OCI-LY7 (cell line): ENCODE results near the gene MRPS12. TPM values are rescaled to one million over a fixed set of nuclear protein-coding genes. Genes with fewer than 3 reads are reported as not detected.

Experiments used
- BruUV-seq: library from RNA; stranded (reverse); fragments of 400-500 nt; replicated peaks from 2 replicates; lab custom pipeline; 2021; lab: Mats Ljungman, UMichigan
- CTCF ChIA-PET: fragments of 300-600 bp; sonication (Branson Sonifier 250); formaldehyde crosslinking; loops from one replicate; lab custom pipeline; 2022; ENCODE audit warnings: antibody characterized with exemption; ENCODE audit not compliant: unreplicated experiment; lab: Charles Lee
- POLR2A ChIA-PET: fragments of 300-600 bp; sonication (Branson Sonifier 250); formaldehyde crosslinking; loops from one replicate; lab custom pipeline; 2022; ENCODE audit warnings: antibody characterized with exemption; lab: Charles Lee
- DNase-seq: peaks from one replicate; pipeline ENCODE4 v3.0.0-alpha.2; 2015; ENCODE audit warnings: low spot score
- H2AFZ ChIP-seq: fragments of 200-600 bp; sonication (generic), shearing (Covaris generic); 2 replicates; pipeline ENCODE4 v1.6.1; 2014; ENCODE audit warnings: mild to moderate bottlenecking, antibody characterized with exemption, low read length, moderate library complexity
- H3K27ac ChIP-seq: fragments of 200-600 bp; sonication (generic); 2 replicates; pipeline ENCODE4 v1.5.1; 2014; ENCODE audit warnings: mixed run types, low read depth, mild to moderate bottlenecking, moderate library complexity, low read length, inconsistent platforms; ENCODE audit not compliant: poor library complexity, severe bottlenecking
- H3K36me3 ChIP-seq: fragments of 200-600 bp; sonication (generic); 2 replicates; pipeline ENCODE4 v1.6.1; 2014; ENCODE audit warnings: mild to moderate bottlenecking, antibody characterized with exemption, low read length, moderate library complexity, mixed read lengths; ENCODE audit not compliant: insufficient read depth
- H3K4me1 ChIP-seq: fragments of 200-600 bp; sonication (generic); 2 replicates; pipeline ENCODE4 v1.5.1; 2014; ENCODE audit warnings: mild to moderate bottlenecking, low read length; ENCODE audit not compliant: insufficient read depth, poor library complexity, severe bottlenecking
- H3K4me2 ChIP-seq: fragments of 200-600 bp; sonication (generic); 2 replicates; pipeline ENCODE4 v1.6.1; 2014; ENCODE audit warnings: mild to moderate bottlenecking, low read length
- H3K4me3 ChIP-seq: fragments of 200-600 bp; sonication (generic); 2 replicates; pipeline ENCODE4 v1.5.1; 2014; ENCODE audit warnings: mild to moderate bottlenecking, low read depth, low read length; ENCODE audit not compliant: poor library complexity, severe bottlenecking
- H3K79me2 ChIP-seq: fragments of 200-600 bp; sonication (generic); 2 replicates; pipeline ENCODE4 v1.6.1; 2016; ENCODE audit warnings: low read depth, mild to moderate bottlenecking, low read length, moderate library complexity, mixed read lengths; ENCODE audit not compliant: insufficient read depth
- H3K9me2 ChIP-seq: fragments of 200-600 bp; sonication (generic); 2 replicates; pipeline ENCODE4 v1.6.1; 2016; ENCODE audit warnings: mild to moderate bottlenecking, low read length, mixed read lengths; ENCODE audit not compliant: insufficient read depth
- H3K9me3 ChIP-seq: fragments of 200-600 bp; sonication (generic); 2 replicates; pipeline ENCODE4 v1.6.1; 2014; ENCODE audit warnings: mild to moderate bottlenecking, mixed run types, low read length, mixed read lengths
- H4K20me1 ChIP-seq: fragments of 200-600 bp; sonication (generic); 2 replicates; pipeline ENCODE4 v1.6.1; 2014; ENCODE audit warnings: mild to moderate bottlenecking, antibody characterized with exemption, low read length, moderate library complexity, mixed read lengths; ENCODE audit not compliant: insufficient read depth
- CTCF ChIP-seq: fragments of 200-600 bp; sonication (generic); conservative IDR thresholded peaks from 2 replicates; pipeline ENCODE4 v1.5.1; 2014; ENCODE audit warnings: mild to moderate bottlenecking, antibody characterized with exemption, low read length, moderate library complexity, mixed read lengths
- EZH2phosphoT487 ChIP-seq: fragments of 200-600 bp; sonication (generic); IDR thresholded peaks from 2 replicates; pipeline ENCODE4 v1.6.1; 2018; ENCODE audit warnings: low read depth, borderline replicate concordance, mild to moderate bottlenecking, mixed run types, antibody characterized with exemption, low read length, moderate library complexity, mixed read lengths
- intact Hi-C: fragments of 100-400 bp; cut with micrococcal nuclease; formaldehyde crosslinking; loops from one replicate; pipeline ENCODE4 v1.10.0; 2022; ENCODE audit not compliant: unreplicated experiment
- total RNA-seq, 2 experiments: library from RNA; depleted of rRNA in 1 of 2; stranded (reverse); fragments of >200 nt in 1 of 2; shearing (Covaris generic) in 1 of 2; gene quantifications; 2 replicates each; pipeline ENCODE4 v1.2.3, GENCODE V29; 2014 to 2022

The MRPS12 gene
- total RNA-seq, 2 experiments from 2014 or later: 63.5 to 74.6 TPM

GRCh38 chr19:38929929-38930775 lies 592 bp upstream of the MRPS12 start, which contains the start of gene SARS2:
Gene SARS2 (minus strand): TSS chr19:38930763. CDS start chr19:38930736, 27 bp downstream.
- Histone ChIP-seq H3K4me3 (peak within 1 kb of the TSS; percentile 96), H3K27ac (peak within 1 kb of the TSS; percentile 71), H3K4me1 (peaks cover 31% of the 10 kb centered on the region), H4K20me1 (no peaks in the 10 kb centered on the region), H3K79me2 (peaks cover 45% of the 10 kb centered on the region), H3K9me2 (no peaks in the 10 kb centered on the region), H3K9me3 (peaks cover 10% of the 10 kb centered on the region; the same call in 1 of the 2 replicates), H3K4me2 (peak within 1 kb of the TSS; percentile 91), H3K36me3 (peaks cover 58% of the 10 kb centered on the region), H2AFZ (peak within 1 kb of the TSS; percentile 63)
- POLR2A ChIA-PET: interaction anchor here (0.5 to 1.4 kb wide), 8 partner anchors 21 to 1425 kb away, joined by 3 to 5 read pairs (median 3); no protein-coding TSS in a partner anchor
- DNase-seq: peak; percentile 95
- TF ChIP-seq EZH2phosphoT487: no peak
- peak; percentile 99 for TF ChIP-seq CTCF
- BruUV-seq: no TSS peak
- CTCF ChIA-PET: interaction anchor here (0.5 to 1.9 kb wide), 5 partner anchors 30 to 504 kb away, joined by 3 to 6 read pairs (median 3); partner anchors contain the start of genes EIF3K, NFKBIB and SIRT2
- intact Hi-C loops: loop anchor here (1.0 to 5.0 kb wide), 6 partner anchors 79 to 528 kb away; partner anchors contain the start of gene FAM98C

- TF ChIP-seq EZH2phosphoT487: no peak
- Histone ChIP-seq H3K36me3 (peaks cover 54% of the 10 kb centered on the region), H4K20me1 (no peaks in the 10 kb centered on the region), H3K9me3 (peaks cover 10% of the 10 kb centered on the region; the same call in 1 of the 2 replicates), H3K4me1 (peaks cover 31% of the 10 kb centered on the region), H3K27ac (peak overlapping the region; percentile 71), H3K4me3 (peak overlapping the region; percentile 96), H2AFZ (no peak overlapping the region), H3K79me2 (peaks cover 45% of the 10 kb centered on the region), H3K9me2 (no peaks in the 10 kb centered on the region), H3K4me2 (peak overlapping the region; percentile 82)
- DNase-seq: no peak
- intact Hi-C loops: loop anchor here (2.0 to 5.0 kb wide), 3 partner anchors 81 to 529 kb away; partner anchors contain the start of gene FAM98C
- CTCF ChIA-PET: interaction anchor here (1.1 kb wide), 1 partner anchor 31 kb away, joined by 3 read pairs; no protein-coding TSS in a partner anchor
- POLR2A ChIA-PET: no interaction called here
- BruUV-seq: no TSS peak
These were observed 713 bp downstream of the MRPS12 start for GRCh38 chr19:38931521-38931793.

GRCh38 chr19:38932425-38933179 lies 1.9 kb downstream of the MRPS12 start:
- no TSS peak for BruUV-seq
- Histone ChIP-seq H3K4me2 (peak overlapping the region; percentile 82), H3K79me2 (peaks cover 44% of the 10 kb centered on the region), H4K20me1 (no peaks in the 10 kb centered on the region), H2AFZ (no peak overlapping the region), H3K27ac (no peak overlapping the region), H3K9me3 (peaks cover 10% of the 10 kb centered on the region; the same call in 1 of the 2 replicates), H3K9me2 (no peaks in the 10 kb centered on the region), H3K4me3 (peak overlapping the region; percentile 96), H3K36me3 (peaks cover 51% of the 10 kb centered on the region), H3K4me1 (peaks cover 31% of the 10 kb centered on the region)
- POLR2A ChIA-PET: interaction anchor here (0.9 kb wide), 2 partner anchors 103 to 280 kb away, joined by 3 to 4 read pairs; no protein-coding TSS in a partner anchor
- intact Hi-C loops: loop anchor here (5.0 kb wide), 2 partner anchors 295 to 530 kb away; partner anchors contain the start of gene FAM98C
- CTCF ChIA-PET: interaction anchor here (0.6 to 1.0 kb wide), 3 partner anchors 191 to 658 kb away, joined by 3 read pairs; no protein-coding TSS in a partner anchor
- DNase-seq: peak; percentile 70
- TF ChIP-seq CTCF (peak; percentile 73), EZH2phosphoT487 (no peak)
